ENCODE data around the gene PCCA.
"Not testable (repeated sequence)": the region's sequence is repeated elsewhere in the genome, so short reads cannot be mapped to it uniquely, and the experiment has no call there.

Gene PCCA

DNA sequence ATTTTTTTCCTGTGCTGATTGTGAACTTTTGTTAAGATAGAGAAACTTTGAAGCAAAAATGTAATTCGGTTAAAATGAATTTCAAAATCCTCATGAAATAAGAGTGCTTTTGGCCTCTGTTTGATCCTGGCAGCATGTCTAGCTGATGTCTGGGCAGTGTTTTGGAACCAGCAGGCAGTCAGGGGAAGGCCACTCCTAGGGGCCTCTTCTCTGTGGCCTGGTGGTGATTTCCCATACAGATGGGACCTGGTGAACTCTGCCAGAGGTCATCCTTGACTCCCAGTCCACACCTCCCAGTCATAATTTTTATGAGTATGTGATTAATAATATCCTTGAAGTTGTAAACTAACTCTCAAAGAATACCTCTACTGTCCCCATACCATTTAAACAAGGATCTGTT is 226.6 kb downstream of the PCCA start:
- DNase-seq, result no peak

DNA sequence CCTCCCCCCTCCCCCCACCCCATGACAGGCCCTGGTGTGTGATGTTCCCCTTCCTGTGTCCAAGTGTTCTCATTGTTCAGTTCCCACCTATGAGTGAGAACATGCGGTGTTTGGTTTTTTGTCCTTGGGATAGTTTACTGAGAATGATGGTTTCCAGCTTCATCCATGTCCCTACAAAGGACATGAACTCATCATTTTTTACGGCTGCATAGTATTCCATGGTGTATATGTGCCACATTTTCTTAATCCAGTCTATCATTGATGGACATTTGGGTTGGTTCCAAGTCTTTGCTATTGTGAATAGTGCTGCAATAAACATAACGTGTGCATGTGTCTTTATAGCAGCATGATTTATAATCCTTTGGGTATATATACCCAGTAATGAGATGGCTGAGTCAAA is 229.6 kb downstream of the PCCA start:
- DNase-seq, result not testable (repeated sequence)

DNA sequence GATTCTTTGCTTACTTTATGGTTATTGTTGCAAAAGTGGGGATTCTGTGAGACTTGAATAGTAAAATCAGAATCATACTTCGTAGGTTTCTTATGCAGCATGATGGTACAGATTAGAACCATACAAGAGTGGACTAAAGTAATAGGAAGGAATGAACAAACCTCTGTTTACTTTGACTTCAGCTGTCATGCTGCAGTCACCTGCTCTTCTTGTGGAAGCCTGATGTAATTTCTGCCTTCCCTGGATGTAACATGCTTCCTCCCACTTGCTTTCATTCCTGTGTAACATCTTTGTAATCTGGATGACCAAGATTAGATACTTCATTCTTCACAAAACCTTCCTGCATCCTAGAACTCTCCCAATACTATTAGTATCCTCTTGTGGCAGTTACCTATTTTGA is 235.0 kb downstream of the PCCA start:
- no peak for DNase-seq

DNA sequence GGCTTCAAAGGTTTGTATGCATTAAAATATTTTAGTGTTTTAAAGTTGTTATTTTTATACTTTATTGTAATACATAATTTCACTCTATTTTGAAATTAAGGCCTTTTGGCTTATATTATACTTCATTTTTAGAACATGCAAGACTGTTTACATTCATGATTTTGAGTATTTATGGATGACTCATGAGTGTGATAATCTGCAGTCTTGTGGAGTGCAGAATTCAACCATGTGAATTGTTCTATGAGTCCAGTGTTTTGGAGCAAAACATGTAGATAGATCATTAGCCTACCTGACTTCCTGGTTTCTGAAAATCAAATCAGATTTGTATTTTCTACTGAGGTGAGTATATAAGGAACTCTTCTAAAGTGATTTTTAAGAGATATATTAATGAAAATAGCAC is 241.8 kb downstream of the PCCA start:
- DNase-seq, result no peak

DNA sequence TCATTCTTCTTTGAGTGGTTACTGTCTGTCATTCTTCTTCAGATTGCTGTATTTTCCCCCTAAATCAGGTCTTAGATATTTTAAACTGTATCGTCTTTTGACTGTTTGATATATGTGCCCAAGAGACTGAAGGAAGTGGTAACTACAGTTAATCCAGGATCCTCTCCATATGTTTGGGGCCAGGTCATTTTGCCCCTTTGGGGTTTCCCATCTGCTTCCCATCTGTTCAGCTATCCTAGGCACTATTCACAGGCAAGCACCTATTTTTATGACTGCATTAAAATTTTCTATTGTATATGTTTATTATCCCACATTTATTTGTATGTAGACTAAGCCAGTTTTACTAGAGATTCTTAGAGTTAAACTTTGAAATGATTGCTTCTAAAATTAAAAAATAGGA is 244.2 kb downstream of the PCCA start:
- DNase-seq, result no peak

DNA sequence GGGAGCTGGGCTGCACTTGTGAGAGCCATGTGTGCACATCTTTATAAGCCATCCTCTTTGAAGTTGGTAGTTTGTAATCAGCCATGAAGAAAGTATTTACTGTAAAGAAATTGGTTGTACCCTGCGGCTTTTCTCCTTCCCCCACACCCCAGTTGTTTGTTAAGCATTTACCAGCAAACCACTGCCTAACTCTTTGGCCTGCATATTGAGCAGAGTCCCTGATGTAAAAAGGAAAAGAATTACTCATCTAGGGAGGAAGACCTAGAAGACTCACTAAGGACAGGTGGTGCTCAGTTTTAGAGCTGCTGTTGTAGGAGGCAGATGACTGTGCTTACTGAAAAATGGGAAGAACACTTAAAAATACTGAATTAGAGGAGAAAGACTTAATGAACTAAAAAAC is 245.3 kb downstream of the PCCA start:
- DNase-seq, result no peak

DNA sequence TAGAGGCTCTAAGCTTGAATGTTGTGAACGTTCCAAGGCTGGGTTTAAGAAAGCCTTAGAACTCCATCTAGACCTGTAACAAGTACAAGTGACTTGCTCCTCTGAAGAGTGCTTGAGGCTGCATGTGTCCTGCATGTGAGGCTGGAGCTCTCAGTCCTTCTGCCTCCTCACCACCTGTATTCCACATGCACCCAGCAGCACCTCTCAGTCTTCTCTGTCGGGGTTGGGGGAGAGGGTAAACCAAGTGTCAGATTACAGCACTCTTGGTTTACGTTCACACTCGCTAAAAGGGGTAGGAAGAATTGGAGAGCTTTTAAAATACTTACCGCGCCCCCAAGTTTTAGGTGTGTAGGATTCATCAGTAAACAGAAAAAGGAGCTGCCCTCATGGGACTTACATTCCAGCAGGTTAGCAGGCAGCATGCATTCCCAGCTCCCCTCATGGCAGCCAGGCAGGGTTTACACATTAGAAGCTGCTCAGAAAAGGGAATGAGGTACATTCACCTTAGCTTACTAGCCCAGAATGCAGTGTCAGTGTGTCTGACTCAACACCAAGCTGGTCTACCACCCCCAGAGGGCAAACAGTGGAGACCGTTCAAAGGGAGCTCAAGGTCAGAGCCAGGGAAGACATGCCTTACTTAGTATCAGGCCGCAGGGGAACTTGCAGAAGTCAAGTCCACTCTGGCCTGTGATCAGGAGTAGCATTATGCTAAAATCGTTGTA is 248.1 kb downstream of the PCCA start:
- DNase-seq, result no peak

DNA sequence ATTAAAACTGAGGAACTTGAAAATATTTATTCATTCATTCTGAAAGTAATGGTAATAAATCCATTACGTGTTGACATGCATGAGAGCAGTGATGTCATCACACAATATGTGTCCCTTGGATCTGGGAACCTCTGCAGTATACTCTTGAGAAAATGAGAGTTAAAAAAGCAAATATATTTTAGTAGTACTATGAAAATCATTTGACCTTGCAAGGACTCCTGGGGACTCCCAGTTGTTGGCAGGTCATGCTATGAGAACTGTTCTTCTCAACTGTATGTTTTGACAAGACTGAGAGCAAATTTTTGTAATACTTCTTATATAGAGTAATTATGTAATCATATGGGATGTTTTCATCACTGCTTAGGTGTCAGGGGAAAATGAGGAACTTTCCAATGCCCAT is 249.4 kb downstream of the PCCA start:
- DNase-seq, result no peak

DNA sequence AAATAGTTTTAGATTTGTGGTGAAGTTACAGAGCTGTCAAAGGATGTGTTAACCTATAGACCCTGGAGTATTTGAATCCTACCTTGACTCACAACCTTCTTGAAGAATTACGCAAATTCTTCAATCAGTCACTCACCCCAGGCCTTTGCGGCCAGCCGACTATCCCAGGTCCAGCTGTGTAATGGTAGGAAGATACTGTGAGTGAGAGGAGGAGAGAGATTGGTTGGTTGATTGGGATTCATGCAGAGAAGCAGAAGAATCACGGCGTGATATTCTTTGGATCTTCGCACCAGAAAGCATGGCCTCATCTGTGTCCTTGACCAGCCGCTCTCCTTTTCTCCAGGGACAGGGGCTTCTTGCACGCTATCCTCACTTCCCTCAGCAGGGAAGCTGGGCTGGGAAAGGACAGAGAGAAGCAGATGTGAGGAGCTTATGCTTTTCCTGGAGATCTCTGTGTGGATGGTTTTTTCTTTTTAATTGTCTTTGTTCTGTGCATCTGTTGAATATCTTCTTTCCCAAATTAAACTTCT is 250.6 kb downstream of the PCCA start:
- DNase-seq, result no peak

DNA sequence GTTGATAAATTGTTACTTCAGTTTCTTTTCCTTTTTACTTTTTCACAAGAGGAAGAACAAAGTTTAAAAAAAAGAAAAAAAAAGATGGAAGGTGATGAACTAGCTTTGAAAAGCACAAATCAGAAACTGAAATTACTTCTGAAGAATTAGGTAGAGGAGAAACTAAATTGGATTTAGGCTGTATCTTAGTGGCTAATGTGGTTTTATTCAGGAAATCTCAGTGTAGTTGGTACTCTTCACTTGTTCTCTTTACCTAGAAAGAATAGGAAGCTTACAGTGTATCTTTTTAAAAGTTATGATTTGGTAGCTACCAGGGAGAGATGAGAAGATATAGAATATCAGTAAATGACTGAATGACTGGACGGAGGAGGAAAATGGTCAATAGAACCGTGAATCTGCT is 252.0 kb downstream of the PCCA start:
- DNase-seq, result no peak

DNA sequence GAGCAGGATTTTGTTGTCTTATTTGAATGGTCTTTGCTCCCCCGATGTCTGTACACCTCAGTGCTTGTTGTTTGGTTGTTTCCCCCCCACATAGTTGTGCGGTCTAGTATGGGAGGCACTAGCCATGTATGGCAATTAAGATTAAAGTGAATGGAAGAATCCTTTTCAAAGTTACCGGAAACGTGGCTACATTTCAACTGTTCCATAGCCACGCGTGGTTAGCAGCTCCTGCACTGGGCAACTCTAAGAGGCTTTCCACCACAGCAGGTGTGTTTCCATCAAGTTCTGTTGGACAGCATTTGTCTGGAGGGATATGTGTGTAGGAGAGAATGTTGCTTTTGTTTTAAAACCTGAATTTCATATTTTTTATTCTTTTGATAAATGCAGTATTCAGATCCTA is 252.4 kb downstream of the PCCA start:
- no peak for DNase-seq

DNA sequence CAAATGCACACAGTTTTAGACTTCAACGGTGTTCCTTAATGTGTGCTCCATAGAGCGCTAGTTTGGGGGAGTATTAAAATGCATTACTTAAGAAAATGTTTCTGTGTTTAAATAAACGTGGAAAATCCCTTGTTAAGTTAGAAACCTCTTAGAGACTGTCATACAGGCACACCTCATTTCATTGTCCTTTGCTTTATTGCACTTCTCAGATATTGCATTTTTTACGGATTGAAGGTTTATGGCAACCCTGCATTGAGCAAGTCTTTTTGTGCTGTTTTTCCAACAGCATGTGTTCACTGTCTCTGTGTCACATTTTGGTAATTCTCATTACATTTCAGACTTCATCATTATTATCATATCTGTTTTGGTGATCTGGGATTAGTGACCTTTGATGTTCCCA is 255.7 kb downstream of the PCCA start:
- no peak for DNase-seq

DNA sequence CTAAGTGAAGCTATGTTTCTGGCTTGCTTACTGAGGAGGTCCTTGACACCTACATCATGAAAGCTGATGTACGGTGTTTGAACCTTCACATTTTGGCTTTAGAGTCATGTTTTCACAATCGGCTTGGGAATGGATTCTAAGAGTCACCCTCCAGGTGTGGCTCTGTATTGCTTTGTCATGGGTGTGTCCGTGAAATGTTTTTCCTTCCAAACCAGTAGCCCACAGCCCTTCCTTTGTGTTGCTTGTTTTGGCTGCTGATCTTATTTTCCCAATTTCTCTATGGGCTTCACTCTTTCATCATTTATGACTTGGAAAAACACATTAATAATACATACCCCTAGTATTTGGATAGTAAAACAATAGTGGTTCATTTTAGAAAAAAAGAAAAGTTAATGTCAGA is 259.1 kb downstream of the PCCA start:
- no peak for DNase-seq

DNA sequence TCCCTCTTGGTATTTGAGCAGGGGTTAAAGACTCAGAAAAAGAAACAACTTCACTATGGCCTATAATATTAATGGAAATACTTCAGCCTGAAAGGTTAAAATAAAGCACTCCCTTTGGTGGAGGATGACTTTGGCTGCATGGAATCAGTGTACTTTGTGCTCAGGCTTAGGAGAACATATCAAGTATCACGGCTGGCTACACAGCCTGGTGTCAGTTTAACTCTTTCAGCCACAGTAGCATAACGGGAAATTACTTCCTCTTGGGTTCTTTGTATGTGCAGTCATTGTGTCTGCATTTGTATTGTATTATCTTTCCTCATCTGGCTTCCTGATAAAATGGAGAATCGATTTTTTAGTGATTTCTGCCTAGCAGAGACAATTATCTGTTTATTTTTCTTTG is 260.7 kb downstream of the PCCA start:
- no peak for DNase-seq

DNA sequence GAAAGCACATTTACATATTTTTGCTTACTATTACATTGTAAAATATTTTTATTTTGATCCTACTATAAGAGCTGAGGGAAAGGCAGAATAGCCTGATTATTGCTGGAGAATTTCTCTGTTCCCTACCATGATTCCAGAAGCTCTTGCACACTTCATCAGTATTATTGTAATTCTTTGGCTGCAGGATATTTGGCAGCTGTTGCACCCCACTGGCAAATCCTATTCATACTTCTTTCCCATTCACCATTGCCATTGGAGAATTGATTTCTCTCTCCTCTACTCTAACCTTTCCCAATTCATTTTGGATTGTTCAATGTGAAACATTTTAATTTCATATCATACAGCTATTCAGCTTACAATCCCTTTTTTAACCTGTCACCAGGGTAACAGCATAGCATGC is 261.7 kb downstream of the PCCA start:
- no peak for DNase-seq

DNA sequence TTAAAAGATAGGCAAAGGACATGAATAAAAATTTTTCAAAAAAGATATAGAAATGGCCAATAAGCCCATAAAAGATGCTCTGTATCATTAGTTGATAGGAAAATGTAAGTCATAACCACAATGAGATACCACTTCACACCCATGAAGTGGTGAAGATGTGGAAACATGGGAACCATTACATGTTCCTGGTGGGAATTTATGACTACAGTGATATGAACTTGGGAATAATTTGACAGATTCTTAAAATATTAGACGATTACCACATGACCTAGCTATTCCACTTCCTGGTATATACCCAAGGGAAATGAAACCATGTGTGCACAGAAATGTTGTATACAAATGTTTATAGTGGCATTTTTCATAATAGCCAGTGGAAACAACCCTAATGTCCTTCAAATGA is 267.5 kb downstream of the PCCA start:
- DNase-seq, result no peak

DNA sequence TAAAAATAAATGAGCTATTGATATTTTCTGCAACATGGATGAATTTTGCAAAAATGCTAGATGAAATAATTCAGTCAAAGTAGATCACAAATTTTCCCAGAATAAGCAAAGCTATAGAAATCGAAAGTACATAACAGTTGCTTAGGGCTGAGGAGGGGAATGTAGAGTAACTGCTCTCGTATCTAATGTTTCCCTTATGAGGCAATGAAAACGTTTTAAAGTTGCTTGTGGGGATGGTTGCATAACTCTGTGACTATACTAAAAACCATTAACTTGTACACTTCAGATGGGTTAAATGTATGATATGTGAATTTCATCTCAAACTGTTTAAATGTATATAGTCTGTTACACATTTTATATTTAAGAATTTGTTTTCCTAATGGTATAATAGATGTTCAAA is 268.0 kb downstream of the PCCA start:
- no peak for DNase-seq

DNA sequence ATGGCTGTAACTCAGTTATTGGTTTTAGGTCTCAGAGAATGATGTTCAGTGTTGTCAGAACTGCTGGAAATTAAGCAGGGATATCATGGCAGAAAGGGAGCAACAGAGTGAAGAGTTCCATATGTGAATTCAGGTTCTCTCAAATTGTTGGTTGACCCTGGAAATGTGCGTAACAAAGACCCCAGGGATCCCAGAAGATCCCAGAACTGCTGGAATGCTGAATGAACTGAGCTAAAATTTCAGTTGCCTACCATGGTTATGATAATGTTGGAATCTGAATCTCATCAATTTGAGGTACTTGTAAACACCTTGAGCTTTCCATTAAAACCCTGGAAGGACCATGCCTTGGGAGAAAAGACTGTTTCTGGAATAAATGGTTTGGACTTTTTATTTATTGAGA is 268.9 kb downstream of the PCCA start:
- DNase-seq, result no peak

DNA sequence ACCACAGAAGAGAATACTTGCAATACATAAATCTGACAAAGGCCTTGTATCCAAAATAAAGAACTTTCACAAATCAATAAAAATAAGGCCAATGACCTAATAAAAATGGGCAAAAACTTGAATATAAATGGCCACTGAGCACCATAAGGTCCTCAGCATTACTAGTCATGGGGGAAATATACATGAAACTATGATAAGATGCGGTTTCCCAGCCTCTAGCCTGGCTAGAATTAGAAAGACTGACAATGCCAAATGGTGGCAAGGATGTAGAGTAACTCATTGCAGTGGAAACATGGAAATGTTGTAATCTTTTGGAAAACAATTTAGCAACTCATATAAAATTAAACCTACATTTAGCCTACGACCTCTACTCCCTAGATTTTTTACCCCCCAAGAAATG is 272.6 kb downstream of the PCCA start:
- no peak for DNase-seq

DNA sequence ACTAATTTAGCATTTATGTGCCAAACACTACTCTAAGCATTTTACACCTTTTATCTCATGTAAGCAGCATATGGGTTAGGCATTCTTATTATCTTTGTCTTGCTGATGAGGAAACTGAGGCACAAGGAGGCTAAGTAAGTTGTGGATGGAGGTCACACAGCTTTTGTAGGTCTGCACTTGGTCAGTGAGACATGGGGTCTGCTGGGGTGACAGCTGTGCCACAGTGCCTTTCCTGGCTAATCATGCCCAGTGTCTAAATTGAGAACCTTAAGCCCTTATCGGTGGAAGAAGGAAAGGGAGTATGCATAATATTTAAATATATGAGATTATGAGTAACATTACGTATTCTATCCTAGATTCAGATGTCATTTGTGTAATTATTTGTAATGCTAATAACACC is 273.5 kb downstream of the PCCA start:
- no peak for DNase-seq

DNA sequence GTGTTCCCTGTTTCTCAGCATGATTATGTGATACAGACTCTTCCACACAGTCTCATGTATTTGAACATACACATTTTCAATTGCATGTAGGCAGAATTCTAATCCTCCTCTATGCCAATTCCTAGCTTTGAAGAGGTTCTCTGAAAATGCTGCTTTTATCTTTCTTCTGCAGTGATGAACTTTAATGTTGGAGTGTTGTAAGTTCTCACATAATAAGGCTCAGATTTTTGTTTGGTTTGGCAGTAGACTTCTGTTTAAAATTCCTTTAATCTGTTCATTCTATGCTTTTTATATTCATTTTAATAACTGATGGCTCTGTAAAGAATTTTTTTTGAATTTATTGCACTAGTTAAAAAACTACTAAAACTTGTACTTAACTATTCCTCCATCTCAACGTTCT is 273.9 kb downstream of the PCCA start:
- DNase-seq, result no peak

DNA sequence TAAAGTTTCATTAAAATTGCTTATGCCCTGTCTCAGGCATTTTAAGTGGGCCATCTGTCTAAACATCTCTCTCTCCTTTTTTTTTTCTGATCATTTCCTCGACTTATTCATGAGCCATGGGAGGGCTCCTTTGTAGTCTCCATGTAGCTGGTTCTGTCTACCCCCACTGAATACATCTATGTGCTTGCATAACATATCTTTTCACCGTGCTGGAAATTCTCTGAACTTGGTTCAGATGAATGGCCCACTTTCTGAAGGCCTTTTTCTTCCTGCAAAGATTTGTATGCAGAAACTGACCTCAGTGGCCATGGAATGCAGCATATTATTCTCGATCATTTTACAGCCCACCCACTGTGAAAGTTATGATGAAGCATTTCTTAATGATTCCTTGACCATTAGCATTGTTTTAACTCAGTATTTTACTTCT is 274.4 kb downstream of the PCCA start:
- DNase-seq, result no peak

DNA sequence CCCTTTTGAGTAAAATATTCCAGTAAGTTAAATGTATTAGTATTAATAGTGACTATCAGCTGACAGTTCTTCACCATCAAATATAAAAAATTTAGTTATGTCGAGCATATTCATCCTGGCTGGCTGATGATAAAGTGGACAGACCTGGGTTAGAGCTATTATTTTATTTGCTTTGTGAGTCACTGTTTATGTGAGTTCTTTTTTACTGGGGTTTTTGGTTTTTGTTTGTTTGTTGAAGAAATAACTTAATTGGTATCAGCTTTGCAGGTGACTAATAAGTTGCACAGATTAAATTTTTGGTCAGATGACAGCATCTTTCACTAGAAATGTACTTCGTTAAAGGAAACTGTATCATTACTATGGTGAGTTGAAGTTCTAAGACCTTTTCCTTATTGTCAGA is 275.0 kb downstream of the PCCA start:
- peak; percentile 15 for DNase-seq

DNA sequence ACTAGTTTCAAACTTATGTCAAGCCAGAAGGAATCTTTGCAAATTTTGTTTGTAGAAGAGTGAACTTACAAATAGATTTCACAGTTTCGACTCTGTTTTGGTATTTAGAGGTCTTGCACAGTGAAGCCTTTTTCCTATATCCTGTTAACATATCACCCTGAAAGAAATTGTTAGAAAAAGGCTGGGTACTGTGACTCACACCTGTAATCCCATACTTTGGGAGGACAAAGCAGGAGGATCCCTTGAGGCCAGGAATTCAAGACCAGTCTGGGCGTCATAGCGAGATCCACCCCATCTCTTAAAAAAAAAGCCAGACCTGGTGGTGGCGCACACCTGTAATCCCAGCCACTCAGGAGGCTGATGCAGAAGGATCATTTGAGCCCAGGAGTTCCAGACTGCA is 275.7 kb downstream of the PCCA start:
- no peak for DNase-seq

DNA sequence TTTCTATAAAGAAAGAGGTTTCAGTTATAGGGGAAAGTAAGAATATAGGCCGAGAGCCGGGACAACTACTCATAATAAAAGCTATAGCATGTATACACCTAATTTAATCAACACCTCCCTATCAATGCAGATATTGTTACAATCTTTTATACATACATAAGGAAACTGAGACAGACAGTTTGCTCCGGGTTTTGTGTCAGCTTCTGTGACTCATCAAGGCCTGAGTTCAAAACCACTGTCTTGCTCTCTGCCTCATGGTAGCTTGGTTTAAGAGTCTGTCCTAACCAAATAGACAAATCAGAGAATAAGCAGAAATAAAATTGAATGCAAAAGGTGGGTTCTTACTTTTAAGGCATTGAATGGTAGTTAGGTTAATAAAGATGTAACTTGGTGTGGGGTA is 276.8 kb downstream of the PCCA start:
- no peak for DNase-seq

Data from NCI-H1417 treated with DMSO at 0.1 percent for 48 hours (cell line).